HG02763 (cell line): ENCODE results near the gene RADIL.
A peak's percentile ranks its signal among the peaks of the same experiment; 100 is the strongest.

Experiments
- ATAC-seq: cut with Tn5 transposase; IDR thresholded peaks from one replicate; pipeline ENCODE4 v1.9.1; 2021; ENCODE audit warnings: mild to moderate bottlenecking, moderate library complexity; ENCODE audit not compliant: unreplicated experiment

Gene RADIL

GRCh38 chr7:4759211-4759610 is 124.3 kb downstream of the RADIL start:
- no peak for ATAC-seq

GRCh38 chr7:4758791-4759190 is 124.7 kb downstream of the RADIL start:
- no peak for ATAC-seq

- ATAC-seq, result no peak
These were observed 125.4 kb downstream of the RADIL start for GRCh38 chr7:4758111-4758510.

- no peak for ATAC-seq
These were observed 128.5 kb downstream of the RADIL start for GRCh38 chr7:4755045-4755444.

GRCh38 chr7:4754433-4755010 is 129.0 kb downstream of the RADIL start:
- no peak for ATAC-seq

- peak; percentile 82 for ATAC-seq
These were observed 129.7 kb downstream of the RADIL start for GRCh38 chr7:4753598-4754432.

GRCh38 chr7:4751398-4751947 is 132.0 kb downstream of the RADIL start:
- ATAC-seq, result no peak

- no peak for ATAC-seq
These were observed 133.7 kb downstream of the RADIL start for GRCh38 chr7:4749798-4750197.

- ATAC-seq, result no peak
These were observed 134.2 kb downstream of the RADIL start for GRCh38 chr7:4749363-4749762.
